ENCODE results near the gene EFCAB6.

- no peak for TF ChIP-seq CTCF (IDR thresholded peaks at IDR 0.05)
- TF ChIP-seq POLR2A (IDR thresholded peaks at IDR 0.05) = no peak
Measured at GRCh38 chr22:43857367-43857766, 45.3 kb upstream of the EFCAB6 start.
